Mesothelial cell of epicardium (in vitro differentiated cells): Measurements from ENCODE around the gene NMB. TPM values are rescaled to one million over a fixed set of nuclear protein-coding genes. Genes with fewer than 3 reads are reported as not detected.

Experiments used
- DNase-seq, 2 experiments: peaks; one replicate each; pipeline ENCODE4 v3.0.0; 2021; ENCODE audit warnings: low spot score in 2 of 2; ENCODE audit not compliant: unreplicated experiment in 2 of 2
- H3K27ac Mint-ChIP-seq: 2 replicates; pipeline ENCODE4 v1.8.0; 2021; ENCODE audit warnings: mixed read lengths
- H3K27me3 Mint-ChIP-seq: 2 replicates; pipeline ENCODE4 v1.8.0; 2021; ENCODE audit warnings: low read depth, mixed read lengths
- H3K36me3 Mint-ChIP-seq: 2 replicates; pipeline ENCODE4 v1.8.0; 2021; ENCODE audit warnings: mixed read lengths
- H3K4me1 Mint-ChIP-seq: 2 replicates; pipeline ENCODE4 v1.8.0; 2021; ENCODE audit warnings: mixed read lengths
- H3K4me3 Mint-ChIP-seq: 2 replicates; pipeline ENCODE4 v1.8.0; 2021; ENCODE audit warnings: mild to moderate bottlenecking, moderate library complexity, mixed read lengths
- H3K9me3 Mint-ChIP-seq: 2 replicates; pipeline ENCODE4 v1.8.0; 2021; ENCODE audit warnings: mixed read lengths
- CTCF ChIP-seq: fragments of 200-600 bp; sonication (generic); IDR thresholded peaks from one replicate; pipeline ENCODE4 v1.5.0; 2021; ENCODE audit warnings: antibody characterized with exemption; ENCODE audit not compliant: unreplicated experiment
- total RNA-seq: library from RNA; stranded (reverse); gene quantifications from 3 replicates; pipeline ENCODE4 v1.2.1, GENCODE V29; 2021

The NMB gene
- total RNA-seq, 1 donor from 2014 or later: 7.6 TPM

- Mint-ChIP-seq H3K27ac (peak overlapping the region; percentile 21), H3K4me1 (peaks cover 11% of the 10 kb centered on the region), H3K27me3 (no peaks in the 10 kb centered on the region), H3K4me3 (no peak overlapping the region), H3K9me3 (no peaks in the 10 kb centered on the region), H3K36me3 (peaks cover 45% of the 10 kb centered on the region)
- DNase-seq: no peak
- TF ChIP-seq CTCF: no peak
These were observed 48.0 kb downstream of the NMB start for GRCh38 chr15:84609818-84610525.

GRCh38 chr15:84608707-84609284 lies 49.2 kb downstream of the NMB start:
- Mint-ChIP-seq H3K9me3 (no peaks in the 10 kb centered on the region), H3K36me3 (peaks cover 48% of the 10 kb centered on the region), H3K27me3 (no peaks in the 10 kb centered on the region), H3K4me3 (no peak overlapping the region), H3K27ac (no peak overlapping the region), H3K4me1 (peaks cover 18% of the 10 kb centered on the region)
- TF ChIP-seq CTCF: no peak
- DNase-seq: no peak

- Mint-ChIP-seq H3K27ac (no peak overlapping the region), H3K36me3 (peaks cover 40% of the 10 kb centered on the region), H3K27me3 (no peaks in the 10 kb centered on the region), H3K9me3 (no peaks in the 10 kb centered on the region), H3K4me3 (no peak overlapping the region), H3K4me1 (peaks cover 34% of the 10 kb centered on the region)
- DNase-seq: no peak
- no peak for TF ChIP-seq CTCF
These were observed 51.3 kb downstream of the NMB start for GRCh38 chr15:84606653-84607120.

GRCh38 chr15:84605554-84605882 lies 52.5 kb downstream of the NMB start:
- H3K4me1 Mint-ChIP-seq: peaks cover 35% of the 10 kb centered on the region

More at GRCh38 chr15:84605554-84605882, 52.5 kb downstream of the NMB start:
- Mint-ChIP-seq H3K27ac (no peak overlapping the region), H3K27me3 (no peaks in the 10 kb centered on the region), H3K4me3 (no peak overlapping the region), H3K36me3 (peaks cover 39% of the 10 kb centered on the region), H3K9me3 (no peaks in the 10 kb centered on the region)
- TF ChIP-seq CTCF: no peak
- DNase-seq: no peak

Other genes with a start within 250 kb of the NMB start
- 41.7 to 45.6 TPM (median 45.1 TPM) in 3 replicates for gene ZSCAN2, start 57.2 kb downstream of the NMB start, total RNA-seq
- 47.5 to 49.3 TPM (median 49.3 TPM) in 3 replicates for gene WDR73, start 3.9 kb downstream of the NMB start, total RNA-seq
- 120 to 126 TPM (median 121 TPM) in 3 replicates for gene SEC11A, start 57.9 kb upstream of the NMB start, total RNA-seq
- gene ZNF592, start 90.4 kb upstream of the NMB start, total RNA-seq: 31.8 to 32.8 TPM (median 31.9 TPM) in 3 replicates
- gene ALPK3, start 159.2 kb upstream of the NMB start, total RNA-seq: 29.7 to 31.3 TPM (median 30.5 TPM) in 3 replicates
- 0.16 to 0.24 TPM (median 0.20 TPM) in 3 replicates for gene SLC28A1, start 226.5 kb upstream of the NMB start, total RNA-seq